Measurements from ENCODE around the gene ARHGAP6.

- TF ChIP-seq CTCF (conservative IDR thresholded peaks at IDR 0.05 in 1 of 2, IDR thresholded peaks at IDR 0.05 in 1 of 2; ENCODE audit: extremely low read depth in 1 of 2, insufficient read depth in 1 of 2, low read depth in 1 of 2, low read length in 2 of 2) (no peak), EZH2 (IDR thresholded peaks at IDR 0.05; ENCODE audit: borderline replicate concordance, low read length) (no peak)
Observed at GRCh38 chrX:11209798-11210414, 455.8 kb downstream of the ARHGAP6 start.

All from mammary epithelial cell (primary cell).